Measurements from ENCODE around the gene GIMD1. TPM values are rescaled to one million over a fixed set of nuclear protein-coding genes. Genes with fewer than 3 reads are reported as not detected.
A peak's percentile ranks its signal among the peaks of the same experiment; 100 is the strongest.

GIMD1 gene
- total and polyA plus RNA-seq, 4 donors, result not detected

DNA sequence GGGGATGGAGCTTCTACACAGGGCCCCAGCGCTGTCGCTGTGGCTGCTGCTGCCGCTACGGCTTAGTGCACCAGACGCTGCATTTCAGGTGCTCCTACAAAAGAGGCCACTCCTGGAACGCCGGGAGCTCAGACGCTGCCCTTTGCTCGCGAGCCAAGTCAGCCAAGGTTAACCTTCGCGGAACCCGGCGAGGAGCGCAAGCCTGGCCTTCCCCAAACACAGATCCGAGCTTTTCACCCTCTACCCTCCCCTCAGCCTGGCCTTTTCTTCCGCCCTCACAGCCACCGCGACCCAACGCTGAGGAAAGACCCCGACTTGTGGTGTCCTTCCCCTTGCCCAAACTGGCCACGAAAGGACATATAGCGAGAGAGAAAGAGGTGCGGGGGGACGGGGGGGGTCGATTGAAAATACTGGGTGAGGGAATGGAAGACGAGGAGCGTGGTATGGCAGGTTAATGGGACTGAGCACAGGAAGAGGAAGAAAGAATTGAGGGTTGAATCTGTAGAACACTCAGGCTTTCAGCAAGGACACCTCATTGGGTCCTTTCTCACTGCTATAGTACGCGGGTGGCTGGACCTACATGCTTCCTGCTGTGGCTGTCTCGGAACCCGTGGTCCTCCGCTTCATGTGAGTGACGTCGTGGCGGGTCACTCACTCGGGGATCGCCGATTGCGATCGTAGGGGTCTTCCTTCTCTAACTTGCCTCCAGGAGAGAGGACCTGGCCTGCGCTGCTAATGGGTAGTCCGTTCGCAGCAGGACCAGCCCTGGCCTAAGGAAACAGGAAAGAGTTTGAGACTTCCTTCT, 52.4 kb downstream of the GIMD1 start, which contains the start of the genes AIMP1 and TBCK:
AIMP1 (plus strand) TSS at position 583 of the 805 bp plus-strand sequence. CDS start 8,460 bp downstream, outside the sequence.
TBCK (minus strand) TSS at position 242 of the 805 bp plus-strand sequence. CDS start 7,249 bp downstream, outside the sequence.
- H3K9ac ChIP-seq (ENCODE audit: low read depth in 1 of 2, low read length in 2 of 2), result peak within 1 kb of the TSS; percentile 95 to 96
- peak within 1 kb of the TSS; percentile 97 for H3K27ac ChIP-seq (ENCODE audit: low read depth in 1 of 2, low read length in 2 of 2)
- TF ChIP-seq YY1 (IDR thresholded peaks at IDR 0.05) (peak; percentile 82), FOXA2 (IDR thresholded peaks at IDR 0.05) (no peak), FOXA1 (IDR thresholded peaks at IDR 0.05) (no peak), TAF1 (conservative IDR thresholded peaks at IDR 0.05) (peak; percentile 71), EGR1 (IDR thresholded peaks at IDR 0.05; ENCODE audit: low read depth in 2 of 2) (no peak), SP1 (IDR thresholded peaks at IDR 0.05) (peak; percentile 66), NR2F2 (IDR thresholded peaks at IDR 0.05) (no peak), JUND (IDR thresholded peaks at IDR 0.05) (no peak), CTCF (IDR thresholded peaks at IDR 0.05; ENCODE audit: low read depth, low read length, missing input control) (no peak), HNF4G (IDR thresholded peaks at IDR 0.05) (no peak), GABPA (IDR thresholded peaks at IDR 0.05 in 1 of 2, conservative IDR thresholded peaks at IDR 0.05 in 1 of 2) (peak in 1 of 2 donors; percentile 81), HNF4A (conservative IDR thresholded peaks at IDR 0.05) (peak; percentile 34 to 44), REST (IDR thresholded peaks at IDR 0.05) (peak; percentile 72), RXRA (IDR thresholded peaks at IDR 0.05) (peak; percentile 41 to 55), RAD21 (IDR thresholded peaks at IDR 0.05) (peak; percentile 16 to 38)
- TF ChIP-seq, protein P1, sequence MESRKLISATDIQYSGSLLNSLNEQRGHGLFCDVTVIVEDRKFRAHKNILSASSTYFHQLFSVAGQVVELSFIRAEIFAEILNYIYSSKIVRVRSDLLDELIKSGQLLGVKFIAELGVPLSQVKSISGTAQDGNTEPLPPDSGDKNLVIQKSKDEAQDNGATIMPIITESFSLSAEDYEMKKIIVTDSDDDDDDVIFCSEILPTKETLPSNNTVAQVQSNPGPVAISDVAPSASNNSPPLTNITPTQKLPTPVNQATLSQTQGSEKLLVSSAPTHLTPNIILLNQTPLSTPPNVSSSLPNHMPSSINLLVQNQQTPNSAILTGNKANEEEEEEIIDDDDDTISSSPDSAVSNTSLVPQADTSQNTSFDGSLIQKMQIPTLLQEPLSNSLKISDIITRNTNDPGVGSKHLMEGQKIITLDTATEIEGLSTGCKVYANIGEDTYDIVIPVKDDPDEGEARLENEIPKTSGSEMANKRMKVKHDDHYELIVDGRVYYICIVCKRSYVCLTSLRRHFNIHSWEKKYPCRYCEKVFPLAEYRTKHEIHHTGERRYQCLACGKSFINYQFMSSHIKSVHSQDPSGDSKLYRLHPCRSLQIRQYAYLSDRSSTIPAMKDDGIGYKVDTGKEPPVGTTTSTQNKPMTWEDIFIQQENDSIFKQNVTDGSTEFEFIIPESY (IDR thresholded peaks at IDR 0.05), result no peak
- TF ChIP-seq, protein P2, sequence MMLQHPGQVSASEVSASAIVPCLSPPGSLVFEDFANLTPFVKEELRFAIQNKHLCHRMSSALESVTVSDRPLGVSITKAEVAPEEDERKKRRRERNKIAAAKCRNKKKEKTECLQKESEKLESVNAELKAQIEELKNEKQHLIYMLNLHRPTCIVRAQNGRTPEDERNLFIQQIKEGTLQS (IDR thresholded peaks at IDR 0.05), result peak; percentile 51
- TF ChIP-seq, protein P3, sequence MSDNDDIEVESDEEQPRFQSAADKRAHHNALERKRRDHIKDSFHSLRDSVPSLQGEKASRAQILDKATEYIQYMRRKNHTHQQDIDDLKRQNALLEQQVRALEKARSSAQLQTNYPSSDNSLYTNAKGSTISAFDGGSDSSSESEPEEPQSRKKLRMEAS (IDR thresholded peaks at IDR 0.05), result peak; percentile 74
- H3K36me3 ChIP-seq (ENCODE audit: control insufficient read depth in 4 of 4, insufficient read depth in 3 of 4, low read depth in 1 of 4, low read length in 3 of 4), result no peaks in the 10 kb centered on the region
- under 1% methylated on average over 44 of the region's 44 CpGs for WGBS
- H3K27me3 ChIP-seq (ENCODE audit: control insufficient read depth in 4 of 4, insufficient read depth in 4 of 4, low read length in 3 of 4), result no peaks in the 10 kb centered on the region
- no peaks in the 10 kb centered on the region for H3K9me3 ChIP-seq (ENCODE audit: control insufficient read depth in 4 of 4, low read length in 3 of 4)
- peaks cover 4 to 25% (median 24%) of the 10 kb centered on the region in 4 donors for H3K4me1 ChIP-seq (ENCODE audit: control insufficient read depth in 4 of 4, insufficient read depth in 4 of 4, low read length in 3 of 4)
- peak within 1 kb of the TSS; percentile 72 to 97 (median 73) for H3K4me3 ChIP-seq (ENCODE audit: low read depth in 1 of 3, low read length in 3 of 3)
- peak; percentile 87 for DNase-seq (ENCODE audit: low spot score)
